GM21367 (cell line): ENCODE measurements around the gene PSME2.

Experiments
- ATAC-seq: cut with Tn5 transposase; IDR thresholded peaks from one replicate; pipeline ENCODE4 v1.9.1; 2021; ENCODE audit not compliant: unreplicated experiment

Gene PSME2

GRCh38 chr14:24146453-24146977 is at the start of gene PSME2:
PSME2 (minus strand) TSS chr14:24146610; CDS start chr14:24146581, 29 bp downstream.
- ATAC-seq, result peak; percentile 60

- peak; percentile 82 for ATAC-seq
These were observed 49.0 kb upstream of the PSME2 start, which contains the start of gene TM9SF1 for GRCh38 chr14:24195186-24196070. TM9SF1 (minus strand) TSS chr14:24195441; CDS start chr14:24195019, 422 bp downstream.

GRCh38 chr14:24194873-24195185 is 48.4 kb upstream of the PSME2 start:
- no peak for ATAC-seq

GRCh38 chr14:24194186-24194872 is 47.9 kb upstream of the PSME2 start:
- no peak for ATAC-seq

- ATAC-seq, result no peak
These were observed 46.5 kb upstream of the PSME2 start for GRCh38 chr14:24192933-24193332.

GRCh38 chr14:24190416-24190815 is 44.0 kb upstream of the PSME2 start:
- no peak for ATAC-seq

- no peak for ATAC-seq
These were observed 43.0 kb upstream of the PSME2 start for GRCh38 chr14:24189460-24189859.

GRCh38 chr14:24189059-24189375 is 42.6 kb upstream of the PSME2 start:
- ATAC-seq, result no peak

GRCh38 chr14:24188251-24189058 is 42.0 kb upstream of the PSME2 start, which contains the start of gene IPO4:
IPO4 (minus strand) TSS chr14:24188816; CDS start chr14:24188787, 29 bp downstream.
- peak; percentile 84 for ATAC-seq

GRCh38 chr14:24187539-24187915 is 41.1 kb upstream of the PSME2 start:
- ATAC-seq, result no peak

GRCh38 chr14:24186831-24187538 is 40.6 kb upstream of the PSME2 start:
- ATAC-seq, result no peak

GRCh38 chr14:24185741-24186140 is 39.3 kb upstream of the PSME2 start:
- no peak for ATAC-seq

GRCh38 chr14:24185026-24185425 is 38.6 kb upstream of the PSME2 start:
- ATAC-seq, result no peak

GRCh38 chr14:24184104-24184970 is 37.9 kb upstream of the PSME2 start:
- ATAC-seq, result no peak

- no peak for ATAC-seq
These were observed 36.6 kb upstream of the PSME2 start for GRCh38 chr14:24183014-24183481.

GRCh38 chr14:24182110-24182882 is 35.9 kb upstream of the PSME2 start:
- no peak for ATAC-seq

GRCh38 chr14:24181371-24182077 is 35.1 kb upstream of the PSME2 start:
- ATAC-seq, result no peak
